Body of pancreas (tissue), 4 donors: ENCODE data around the gene PRTFDC1. TPM values are rescaled to one million over a fixed set of nuclear protein-coding genes. Genes with fewer than 3 reads are reported as not detected.
"Not testable (repeated sequence)": the region's sequence is repeated elsewhere in the genome, so short reads cannot be mapped to it uniquely, and the experiment has no call there.

ENCODE experiments used
- ATAC-seq: fragments of 150-250 bp; one replicate; pipeline ENCODE4 v1.9.1; 2016
- DNase-seq, 4 donors: peaks; one replicate each; pipeline ENCODE4 v3.0.0-alpha.2; 2019
- H3K27ac ChIP-seq, 4 donors: fragments of 200-600 bp; sonication (generic); 1 replicate in 3 of 4; 2 replicates in 1 of 4; pipeline versions ENCODE4 v1.5.1 to v1.6.1; 2016 to 2019; ENCODE audit warnings: mild to moderate bottlenecking in 1 of 4, mixed read lengths in 1 of 4, moderate library complexity in 1 of 4
- H3K27me3 ChIP-seq, 2 donors: fragments of 200-600 bp; sonication (generic); one replicate each; pipeline ENCODE4 v1.6.0; 2016; ENCODE audit warnings: mild to moderate bottlenecking in 1 of 2
- H3K36me3 ChIP-seq, 2 donors: fragments of 200-600 bp; sonication (generic); replicated peaks in 1 of 2; 2 replicates each; pipeline ENCODE4 v1.5.1; 2016; ENCODE audit warnings: low read depth in 2 of 2; ENCODE audit not compliant: insufficient read depth in 1 of 2
- H3K4me1 ChIP-seq: fragments of 200-600 bp; sonication (generic); one replicate; pipeline ENCODE4 v1.6.0; 2016
- H3K4me3 ChIP-seq, 2 donors: fragments of 200-600 bp; sonication (generic); 1 replicate in 1 of 2; 2 replicates in 1 of 2; pipeline ENCODE4 v1.5.1; 2016 to 2019
- H3K9me3 ChIP-seq, 3 donors: fragments of 200-600 bp; sonication (generic); 1 replicate in 2 of 3; 2 replicates in 1 of 3; pipeline ENCODE4 v1.5.1; 2016
- POLR2A ChIP-seq, 3 donors: fragments of 450-650 bp; IDR thresholded peaks; one replicate each; pipeline ENCODE4 v1.6.1; 2016; ENCODE audit warnings: antibody characterized with exemption in 3 of 3, mild to moderate bottlenecking in 2 of 3
- WGBS, 2 donors: methylation state at CpG; one replicate each; pipeline ENCODE4 v1.1.5; 2017; 5-methylcytosine and 5-hydroxymethylcytosine counted together
- intact Hi-C: fragments of 100-400 bp; cut with DNase I; formaldehyde crosslinking; loops from one replicate; pipeline ENCODE4 v1.15.1; 2023
- total RNA-seq, 2 donors: library from RNA; depleted of rRNA; stranded (reverse); fragments of >200 nt; gene quantifications; one replicate each; pipeline ENCODE4 v1.1.0, GENCODE V29; 2016
- TF ChIP-seq, protein P1 (sequence below), 7 experiments: fragments of 450-650 bp in 4 of 7; fragments of 200-600 bp in 3 of 7; sonication (generic) in 3 of 7; IDR thresholded peaks; one replicate each; pipeline ENCODE4 v1.5.1; 2016 to 2019; ENCODE audit warnings: antibody characterized with exemption in 7 of 7

PRTFDC1 gene
- total RNA-seq, 2 donors from 2014 or later: 6.5 to 14.2 TPM

DNA sequence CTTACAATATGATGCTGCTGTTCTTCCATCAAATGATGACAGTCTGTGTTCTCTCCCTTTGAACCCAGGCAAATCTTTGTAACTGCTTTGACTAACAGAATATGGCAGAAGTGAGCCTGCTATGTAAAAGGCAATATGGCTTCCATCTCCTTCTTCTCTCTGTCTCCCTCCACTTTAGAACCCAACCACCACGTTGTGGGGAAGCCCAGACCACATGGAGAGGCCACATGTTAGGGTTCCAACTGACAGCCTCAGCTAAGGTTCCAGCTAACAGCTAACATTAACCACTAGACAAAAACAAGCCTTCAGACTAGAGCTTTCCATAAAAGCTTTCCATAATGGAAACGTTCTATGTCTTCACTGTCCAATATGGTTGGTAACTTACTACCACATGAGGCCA lies 107.7 kb downstream of the PRTFDC1 start:
- no peak overlapping the region for H3K4me3 ChIP-seq
- intact Hi-C loops: no loop called here
- H3K27ac ChIP-seq: no peak overlapping the region
- WGBS, 2 donors: 73 to 84% methylated on average over 2 of the region's 2 CpGs
- H3K9me3 ChIP-seq: no peaks in the 10 kb centered on the region
- DNase-seq (no peak), ATAC-seq (no peak)
- H3K4me1 ChIP-seq: no peaks in the 10 kb centered on the region
- no peak for TF ChIP-seq POLR2A (IDR thresholded peaks at IDR 0.05)
- TF ChIP-seq, protein P1, sequence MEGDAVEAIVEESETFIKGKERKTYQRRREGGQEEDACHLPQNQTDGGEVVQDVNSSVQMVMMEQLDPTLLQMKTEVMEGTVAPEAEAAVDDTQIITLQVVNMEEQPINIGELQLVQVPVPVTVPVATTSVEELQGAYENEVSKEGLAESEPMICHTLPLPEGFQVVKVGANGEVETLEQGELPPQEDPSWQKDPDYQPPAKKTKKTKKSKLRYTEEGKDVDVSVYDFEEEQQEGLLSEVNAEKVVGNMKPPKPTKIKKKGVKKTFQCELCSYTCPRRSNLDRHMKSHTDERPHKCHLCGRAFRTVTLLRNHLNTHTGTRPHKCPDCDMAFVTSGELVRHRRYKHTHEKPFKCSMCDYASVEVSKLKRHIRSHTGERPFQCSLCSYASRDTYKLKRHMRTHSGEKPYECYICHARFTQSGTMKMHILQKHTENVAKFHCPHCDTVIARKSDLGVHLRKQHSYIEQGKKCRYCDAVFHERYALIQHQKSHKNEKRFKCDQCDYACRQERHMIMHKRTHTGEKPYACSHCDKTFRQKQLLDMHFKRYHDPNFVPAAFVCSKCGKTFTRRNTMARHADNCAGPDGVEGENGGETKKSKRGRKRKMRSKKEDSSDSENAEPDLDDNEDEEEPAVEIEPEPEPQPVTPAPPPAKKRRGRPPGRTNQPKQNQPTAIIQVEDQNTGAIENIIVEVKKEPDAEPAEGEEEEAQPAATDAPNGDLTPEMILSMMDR (IDR thresholded peaks at IDR 0.05): no peak
- no peaks in the 10 kb centered on the region for H3K36me3 ChIP-seq
- no peaks in the 10 kb centered on the region for H3K27me3 ChIP-seq

DNA sequence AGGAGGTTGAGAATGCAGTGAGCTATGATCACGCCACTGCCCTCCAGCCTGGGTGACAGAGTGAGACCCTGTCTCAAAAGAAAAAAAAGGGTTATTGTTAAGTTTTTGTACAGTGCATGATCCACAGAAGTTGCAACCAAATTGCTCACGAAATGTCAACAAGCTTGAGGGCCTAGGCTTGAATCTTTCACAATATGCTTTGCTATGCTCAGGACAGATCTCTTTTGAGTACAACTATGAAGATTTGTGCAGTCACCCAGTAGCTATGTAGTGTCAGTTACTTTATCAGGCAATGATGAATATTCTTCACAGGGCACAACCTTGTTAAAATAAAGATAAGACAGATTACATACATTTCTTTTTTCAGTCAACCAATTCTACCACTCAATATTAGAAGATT lies 109.2 kb downstream of the PRTFDC1 start:
- ATAC-seq (no peak), DNase-seq (no peak)
- H3K36me3 ChIP-seq: no peaks in the 10 kb centered on the region
- no peak overlapping the region for H3K4me3 ChIP-seq
- H3K27ac ChIP-seq: no peak overlapping the region
- WGBS, 2 donors: 50 to 63% methylated on average over 2 of the region's 2 CpGs
- intact Hi-C loops: no loop called here
- TF ChIP-seq, protein P1 (IDR thresholded peaks at IDR 0.05): no peak
- no peak for TF ChIP-seq POLR2A (IDR thresholded peaks at IDR 0.05)
- H3K4me1 ChIP-seq: no peaks in the 10 kb centered on the region
- H3K9me3 ChIP-seq: no peaks in the 10 kb centered on the region
- no peaks in the 10 kb centered on the region for H3K27me3 ChIP-seq

DNA sequence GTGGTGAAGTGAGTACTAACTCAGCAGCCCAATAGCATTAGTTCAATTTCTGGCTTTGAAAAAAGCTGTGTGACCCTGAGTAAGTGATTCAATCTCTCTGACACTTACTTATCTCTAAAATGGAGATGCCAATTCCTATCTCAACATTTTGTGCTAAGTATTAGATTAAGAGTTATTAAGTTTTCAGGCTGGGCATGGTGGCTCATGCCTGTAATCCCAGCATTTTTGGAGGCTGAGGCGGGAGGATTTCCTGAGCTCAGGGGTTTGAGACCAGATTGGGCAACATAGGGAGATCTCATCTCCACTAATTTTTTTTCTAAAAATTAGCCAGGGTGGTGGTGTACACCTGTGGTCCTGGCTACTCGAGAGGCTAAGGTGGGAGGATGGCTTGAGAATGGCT lies 109.5 kb downstream of the PRTFDC1 start:
- no peak for DNase-seq
- no peaks in the 10 kb centered on the region for H3K4me1 ChIP-seq
- no peak overlapping the region for H3K27ac ChIP-seq
- H3K9me3 ChIP-seq: no peaks in the 10 kb centered on the region
- no peak overlapping the region for H3K4me3 ChIP-seq
- 50 to 90% methylated on average over 2 of the region's 2 CpGs for WGBS, 2 donors
- TF ChIP-seq, protein P1 (IDR thresholded peaks at IDR 0.05): no peak
- TF ChIP-seq POLR2A (IDR thresholded peaks at IDR 0.05): no peak
- ATAC-seq: no peak
- no peaks in the 10 kb centered on the region for H3K27me3 ChIP-seq
- intact Hi-C loops: no loop called here
- no peaks in the 10 kb centered on the region for H3K36me3 ChIP-seq

DNA sequence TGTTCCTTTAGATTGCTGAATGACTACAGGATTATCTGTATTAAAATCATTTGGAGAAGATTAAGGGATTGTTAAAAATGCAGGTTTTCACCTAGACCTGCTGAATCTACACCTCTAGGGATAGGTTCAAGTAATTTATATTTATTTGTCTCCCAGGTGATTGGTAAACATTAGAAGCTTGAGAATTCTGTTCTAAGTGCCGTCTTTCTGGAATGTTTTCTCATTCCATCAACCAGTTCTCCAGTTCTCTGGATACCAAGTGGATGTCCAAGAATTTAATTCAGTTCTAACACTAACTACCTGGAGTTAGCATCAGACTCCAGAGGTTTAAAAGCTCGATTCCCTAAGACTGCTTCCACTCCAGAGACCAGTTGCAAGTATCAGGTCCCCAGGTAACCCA lies 110.9 kb downstream of the PRTFDC1 start:
- H3K27me3 ChIP-seq: no peaks in the 10 kb centered on the region
- H3K9me3 ChIP-seq: no peaks in the 10 kb centered on the region
- intact Hi-C loops: no loop called here
- H3K36me3 ChIP-seq: no peaks in the 10 kb centered on the region
- no peaks in the 10 kb centered on the region for H3K4me1 ChIP-seq
- H3K27ac ChIP-seq: no peak overlapping the region
- no peak for ATAC-seq
- no peak overlapping the region for H3K4me3 ChIP-seq
- TF ChIP-seq, protein P1 (IDR thresholded peaks at IDR 0.05): no peak
- no peak for TF ChIP-seq POLR2A (IDR thresholded peaks at IDR 0.05)
- no peak for DNase-seq
- 66 to 75% methylated on average over 2 of the region's 2 CpGs for WGBS, 2 donors

DNA sequence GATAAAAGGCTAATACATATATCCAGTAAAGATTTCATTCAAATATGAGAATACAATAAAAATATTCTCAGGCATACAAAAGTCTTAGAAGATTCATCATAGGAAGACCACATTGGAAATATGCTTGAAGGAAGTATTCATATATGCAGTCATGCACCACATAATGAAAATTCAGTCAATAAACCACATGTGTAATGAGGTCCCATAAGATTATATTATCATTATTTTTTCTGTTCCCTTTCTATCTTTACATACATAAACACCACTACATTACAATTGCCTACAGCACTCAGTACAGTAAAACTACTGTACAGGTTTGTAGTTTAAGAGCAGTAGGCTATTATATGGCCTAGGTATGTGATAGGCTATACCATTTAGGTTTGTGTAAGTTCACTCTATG lies 111.6 kb downstream of the PRTFDC1 start:
- ATAC-seq (no peak), DNase-seq (no peak)
- H3K36me3 ChIP-seq: no peaks in the 10 kb centered on the region
- TF ChIP-seq, protein P1 (IDR thresholded peaks at IDR 0.05): no peak
- TF ChIP-seq POLR2A (IDR thresholded peaks at IDR 0.05): no peak
- H3K9me3 ChIP-seq: no peaks in the 10 kb centered on the region
- no peaks in the 10 kb centered on the region for H3K27me3 ChIP-seq
- no peak overlapping the region for H3K27ac ChIP-seq
- intact Hi-C loops: no loop called here
- no peaks in the 10 kb centered on the region for H3K4me1 ChIP-seq
- no peak overlapping the region for H3K4me3 ChIP-seq

DNA sequence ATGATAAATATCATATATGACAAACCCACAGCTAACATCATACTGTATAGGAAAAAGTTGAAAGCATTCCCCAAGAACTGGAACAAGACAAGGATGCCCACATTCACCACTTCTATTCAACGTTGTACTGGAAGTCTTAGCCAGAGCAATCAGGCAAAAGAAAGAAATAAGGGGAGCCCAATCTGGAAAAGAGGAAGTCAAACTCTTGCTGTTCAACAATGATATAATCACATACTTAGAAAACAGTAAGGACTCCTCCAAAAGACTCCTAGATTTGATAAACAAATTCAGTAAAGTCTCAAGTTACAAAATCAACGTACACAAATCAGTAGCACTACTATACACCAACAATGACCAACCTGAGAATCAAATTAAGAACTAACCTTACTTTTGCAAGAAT lies 114.6 kb downstream of the PRTFDC1 start:
- 51 to 58% methylated on average over 2 of the region's 2 CpGs for WGBS, 2 donors

More for the DNA sequence above, 114.6 kb downstream of the PRTFDC1 start:
- H3K4me1 ChIP-seq, ATAC-seq, H3K27ac ChIP-seq, intact Hi-C loops, H3K4me3 ChIP-seq, H3K36me3 ChIP-seq, H3K27me3 ChIP-seq, DNase-seq, H3K9me3 ChIP-seq: not testable (repeated sequence)
